HG02798 (cell line): ENCODE measurements around the gene CIT.

Source experiments
- ATAC-seq: cut with Tn5 transposase; IDR thresholded peaks from one replicate; pipeline ENCODE4 v1.9.1; 2021; ENCODE audit warnings: mild to moderate bottlenecking; ENCODE audit not compliant: unreplicated experiment, poor library complexity

The CIT gene

GRCh38 chr12:119705182-119705581 lies 171.9 kb downstream of the CIT start:
- no peak for ATAC-seq

GRCh38 chr12:119704065-119704747 lies 172.9 kb downstream of the CIT start:
- no peak for ATAC-seq

- ATAC-seq: no peak
Observed at GRCh38 chr12:119700078-119700477, 177.0 kb downstream of the CIT start.

- no peak for ATAC-seq
Observed at GRCh38 chr12:119699199-119699760, 177.8 kb downstream of the CIT start.

- no peak for ATAC-seq
Observed at GRCh38 chr12:119696943-119697342, 180.2 kb downstream of the CIT start.

GRCh38 chr12:119695034-119695433 lies 182.1 kb downstream of the CIT start:
- no peak for ATAC-seq

- ATAC-seq: no peak
Observed at GRCh38 chr12:119694111-119694510, 183.0 kb downstream of the CIT start.

- no peak for ATAC-seq
Observed at GRCh38 chr12:119693511-119693910, 183.6 kb downstream of the CIT start.

GRCh38 chr12:119692997-119693396 lies 184.1 kb downstream of the CIT start:
- ATAC-seq: no peak

GRCh38 chr12:119692410-119692809 lies 184.7 kb downstream of the CIT start:
- ATAC-seq: no peak

- ATAC-seq: no peak
Observed at GRCh38 chr12:119691202-119691810, 185.8 kb downstream of the CIT start.

GRCh38 chr12:119689935-119690500 lies 187.1 kb downstream of the CIT start:
- no peak for ATAC-seq

- ATAC-seq: no peak
Observed at GRCh38 chr12:119687879-119688278, 189.2 kb downstream of the CIT start.

GRCh38 chr12:119687406-119687805 lies 189.7 kb downstream of the CIT start:
- no peak for ATAC-seq

- no peak for ATAC-seq
Observed at GRCh38 chr12:119686776-119687175, 190.3 kb downstream of the CIT start.

- no peak for ATAC-seq
Observed at GRCh38 chr12:119686355-119686754, 190.8 kb downstream of the CIT start.

GRCh38 chr12:119685375-119685774 lies 191.7 kb downstream of the CIT start:
- no peak for ATAC-seq

- ATAC-seq: no peak
Observed at GRCh38 chr12:119684711-119685369, 192.3 kb downstream of the CIT start.

GRCh38 chr12:119683816-119684215 lies 193.3 kb downstream of the CIT start:
- ATAC-seq: no peak

- no peak for ATAC-seq
Observed at GRCh38 chr12:119683413-119683812, 193.7 kb downstream of the CIT start.

GRCh38 chr12:119682639-119683252 lies 194.4 kb downstream of the CIT start:
- no peak for ATAC-seq
